ENCODE measurements around the gene ALG6. TPM values are rescaled to one million over a fixed set of nuclear protein-coding genes. Genes with fewer than 3 reads are reported as not detected.

The ALG6 gene
- total RNA-seq, 1 experiment from 2014 or later, result 21.4 TPM

DNA sequence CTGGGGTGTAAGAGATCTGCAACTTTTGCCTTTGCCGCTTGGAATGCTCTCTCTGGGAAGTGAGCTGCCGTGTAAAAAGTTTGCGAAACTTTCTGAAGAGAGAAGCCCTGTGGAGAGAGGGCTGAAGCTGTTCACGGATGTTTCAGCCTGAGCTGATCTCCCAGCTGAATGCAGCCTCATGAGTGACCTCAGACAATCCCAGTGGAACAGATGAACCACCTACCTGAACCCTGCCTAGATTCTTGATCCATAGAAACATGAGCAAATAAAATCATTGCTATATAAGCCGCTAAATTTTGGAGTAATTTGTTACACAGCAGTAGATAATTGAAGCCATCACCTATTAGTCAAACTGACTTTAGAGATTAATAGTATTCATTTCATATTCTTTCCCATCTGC, 4.4 kb upstream of the ALG6 start:
- TF ChIP-seq, protein P1, sequence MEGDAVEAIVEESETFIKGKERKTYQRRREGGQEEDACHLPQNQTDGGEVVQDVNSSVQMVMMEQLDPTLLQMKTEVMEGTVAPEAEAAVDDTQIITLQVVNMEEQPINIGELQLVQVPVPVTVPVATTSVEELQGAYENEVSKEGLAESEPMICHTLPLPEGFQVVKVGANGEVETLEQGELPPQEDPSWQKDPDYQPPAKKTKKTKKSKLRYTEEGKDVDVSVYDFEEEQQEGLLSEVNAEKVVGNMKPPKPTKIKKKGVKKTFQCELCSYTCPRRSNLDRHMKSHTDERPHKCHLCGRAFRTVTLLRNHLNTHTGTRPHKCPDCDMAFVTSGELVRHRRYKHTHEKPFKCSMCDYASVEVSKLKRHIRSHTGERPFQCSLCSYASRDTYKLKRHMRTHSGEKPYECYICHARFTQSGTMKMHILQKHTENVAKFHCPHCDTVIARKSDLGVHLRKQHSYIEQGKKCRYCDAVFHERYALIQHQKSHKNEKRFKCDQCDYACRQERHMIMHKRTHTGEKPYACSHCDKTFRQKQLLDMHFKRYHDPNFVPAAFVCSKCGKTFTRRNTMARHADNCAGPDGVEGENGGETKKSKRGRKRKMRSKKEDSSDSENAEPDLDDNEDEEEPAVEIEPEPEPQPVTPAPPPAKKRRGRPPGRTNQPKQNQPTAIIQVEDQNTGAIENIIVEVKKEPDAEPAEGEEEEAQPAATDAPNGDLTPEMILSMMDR (conservative IDR thresholded peaks at IDR 0.05), result no peak
- Histone ChIP-seq H2BK12ac (ENCODE audit: insufficient read length, low read depth, low read length) (no peak overlapping the region), H3K56ac (ENCODE audit: insufficient read length, low read depth, low read length) (no peak overlapping the region), H3K79me2 (ENCODE audit: insufficient read depth, low read length) (no peaks in the 10 kb centered on the region), H2BK120ac (ENCODE audit: low read depth, low read length, poor library complexity, severe bottlenecking) (no peak overlapping the region), H2BK20ac (ENCODE audit: low read depth, low read length, poor library complexity, severe bottlenecking) (no peak overlapping the region), H4K20me1 (ENCODE audit: control insufficient read depth, insufficient read depth, insufficient read length) (no peaks in the 10 kb centered on the region), H3T11ph (ENCODE audit: low read length) (no peak overlapping the region), H3K79me1 (ENCODE audit: insufficient read depth, low read depth, low read length, poor library complexity, severe bottlenecking) (no peaks in the 10 kb centered on the region), H4K91ac (ENCODE audit: insufficient read length, low read depth, low read length) (no peak overlapping the region), H3K14ac (ENCODE audit: insufficient read depth, low read length) (no peak overlapping the region), H3K4ac (ENCODE audit: low read depth, low read length) (no peak overlapping the region), H4K8ac (replicated peaks; ENCODE audit: insufficient read length, low read depth, low read length) (no peak overlapping the region), H3K9me3 (ENCODE audit: control insufficient read depth, low read depth, low read length) (no peaks in the 10 kb centered on the region), H2AK5ac (ENCODE audit: insufficient read length, low read length) (no peak overlapping the region), H3K4me2 (ENCODE audit: insufficient read depth, insufficient read length, low read length) (no peak overlapping the region), H4K5ac (ENCODE audit: insufficient read length, low read depth, low read length) (no peak overlapping the region), H3K9ac (ENCODE audit: extremely low read depth, insufficient read length, low read length) (no peak overlapping the region), H2AFZ (ENCODE audit: low read length) (no peak overlapping the region), H3K4me1 (ENCODE audit: insufficient read depth, low read length) (no peaks in the 10 kb centered on the region), H3K27me3 (ENCODE audit: insufficient read depth, low read length) (no peaks in the 10 kb centered on the region), H3K18ac (ENCODE audit: insufficient read length, low read depth, low read length) (no peak overlapping the region), H2BK5ac (ENCODE audit: insufficient read length, low read length) (no peak overlapping the region), H3K27ac (ENCODE audit: insufficient read length, low read depth, low read length) (no peak overlapping the region), H3K23ac (ENCODE audit: insufficient read length, low read depth, low read length) (no peak overlapping the region), H3K23me2 (ENCODE audit: insufficient read length, low read depth, low read length, poor library complexity, severe bottlenecking) (no peaks in the 10 kb centered on the region), H2BK15ac (ENCODE audit: low read depth, low read length) (no peak overlapping the region)
- no peak overlapping the region for H3K4me3 Mint-ChIP-seq
- peaks cover 12% of the 10 kb centered on the region for H3K27me3 Mint-ChIP-seq (ENCODE audit: low read depth)
- H3K27ac Mint-ChIP-seq, result peak overlapping the region in 2 of 3 experiments; percentile 37 to 81; a peak in 1 of 7 replicates
- H3K36me3 Mint-ChIP-seq (ENCODE audit: insufficient read depth in 1 of 3, low read depth in 3 of 3), result peaks cover 0 to 2% (median 0%) of the 10 kb centered on the region in 3 experiments; a peak in 2 of 7 replicates
- no peak for DNase-seq
- H3K4me1 Mint-ChIP-seq, result peaks cover 14 to 23% of the 10 kb centered on the region in 2 experiments
- H3K9me3 Mint-ChIP-seq, result peaks cover 5 to 6% of the 10 kb centered on the region in 2 experiments; a peak in 3 of 5 replicates
- no CpG with 5 or more reads among the region's 5 CpGs for WGBS (ENCODE audit: extremely low coverage, insufficient read length, low lambda C conversion rate)

Data from H9 (cell line).